HUES6 (cell line): ENCODE data around the gene KIZ.
A peak's percentile ranks its signal among the peaks of the same experiment; 100 is the strongest.

Experiments used
- H3K27ac ChIP-seq: 2 replicates; pipeline ENCODE4 v1.7.0; 2013; ENCODE audit warnings: low read depth, mild to moderate bottlenecking, low read length, inconsistent platforms
- H3K27me3 ChIP-seq: 2 replicates; pipeline ENCODE4 v1.6.1; 2013; ENCODE audit warnings: low read length; ENCODE audit not compliant: control insufficient read depth, insufficient read depth
- H3K36me3 ChIP-seq: 2 replicates; pipeline ENCODE4 v1.6.1; 2013; ENCODE audit warnings: low read length; ENCODE audit not compliant: control insufficient read depth, insufficient read depth
- H3K4me1 ChIP-seq: 2 replicates; pipeline ENCODE4 v1.6.1; 2013; ENCODE audit warnings: low read length; ENCODE audit not compliant: control insufficient read depth, insufficient read depth
- H3K4me3 ChIP-seq: 2 replicates; pipeline ENCODE4 v1.5.1; 2013; ENCODE audit warnings: low read depth, low read length
- H3K9ac ChIP-seq: one replicate; pipeline ENCODE4 v1.6.1; 2013; ENCODE audit warnings: mild to moderate bottlenecking, low read length
- H3K9me3 ChIP-seq: 2 replicates; pipeline ENCODE4 v1.6.1; 2013; ENCODE audit warnings: low read depth, low read length; ENCODE audit not compliant: control insufficient read depth, insufficient read depth

The KIZ gene

DNA sequence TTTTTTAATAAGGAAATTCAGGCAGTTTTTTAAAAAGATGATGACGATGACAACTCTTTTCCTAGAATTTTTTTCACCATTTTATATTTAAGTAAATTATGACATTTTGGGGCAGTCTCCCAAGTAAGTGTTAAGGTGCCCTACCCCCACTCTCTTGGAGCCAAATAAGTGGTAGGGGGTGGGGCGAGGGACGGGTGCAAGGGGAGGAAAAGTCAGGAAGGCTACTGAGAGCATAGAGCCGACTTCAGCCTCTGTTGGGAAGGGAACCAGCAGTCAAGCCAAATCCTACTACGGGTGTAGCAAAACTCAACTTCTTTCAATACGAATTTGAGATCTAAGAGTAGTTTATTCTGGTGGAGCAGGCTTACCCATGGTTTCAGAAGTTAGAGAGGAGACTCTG, 54.4 kb downstream of the KIZ start:
- peaks cover 21% of the 10 kb centered on the region for H3K4me1 ChIP-seq
- H3K9me3 ChIP-seq, result peaks cover 5% of the 10 kb centered on the region; the same call in 1 of the 2 replicates
- H3K27me3 ChIP-seq, result no peaks in the 10 kb centered on the region
- no peak overlapping the region for H3K9ac ChIP-seq
- no peak overlapping the region for H3K4me3 ChIP-seq
- no peaks in the 10 kb centered on the region for H3K36me3 ChIP-seq
- no peak overlapping the region for H3K27ac ChIP-seq

- H3K4me1 ChIP-seq, result peaks cover 18% of the 10 kb centered on the region
- no peaks in the 10 kb centered on the region for H3K27me3 ChIP-seq
- H3K27ac ChIP-seq, result no peak overlapping the region
- H3K9me3 ChIP-seq, result peaks cover 5% of the 10 kb centered on the region; the same call in 1 of the 2 replicates
- H3K9ac ChIP-seq, result no peak overlapping the region
- no peaks in the 10 kb centered on the region for H3K36me3 ChIP-seq
- no peak overlapping the region for H3K4me3 ChIP-seq
These were observed 55.1 kb downstream of the KIZ start for GRCh38 chr20:21181028-21181427.

DNA sequence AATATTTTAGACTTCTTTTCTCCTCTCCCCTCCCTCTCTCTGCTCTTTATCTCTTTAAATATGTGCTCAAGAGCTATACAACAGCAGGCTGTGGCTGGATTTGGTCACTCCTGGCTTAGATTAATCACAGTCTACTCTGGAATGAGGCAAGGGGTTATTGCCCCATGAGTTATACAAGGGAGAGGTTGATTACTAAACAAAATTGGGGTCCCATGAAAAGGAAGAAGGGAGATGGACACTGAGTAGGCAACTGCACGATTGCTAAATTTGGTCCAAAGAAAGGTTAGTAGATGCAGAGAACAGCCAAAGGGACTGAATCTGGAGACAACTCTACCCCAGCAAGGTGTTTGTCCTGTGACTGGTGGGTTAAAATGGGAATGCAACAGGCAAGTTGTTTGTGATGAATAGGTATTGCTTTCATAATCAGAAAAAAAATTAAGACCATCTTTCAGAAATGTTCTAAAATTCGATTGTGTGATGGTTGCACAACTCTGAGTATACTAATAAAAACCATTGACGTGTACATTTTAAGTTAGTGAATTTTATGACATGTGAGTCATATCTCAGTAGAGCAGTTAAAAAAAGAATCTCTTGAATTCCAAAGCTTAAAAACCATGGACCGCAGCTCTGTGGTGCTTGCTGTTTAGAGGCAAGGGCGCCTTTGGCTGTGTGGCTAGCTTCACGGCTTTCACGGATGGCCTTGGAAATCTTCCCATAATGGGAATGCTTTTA, 57.1 kb downstream of the KIZ start:
- H3K4me1 ChIP-seq, result peaks cover 21% of the 10 kb centered on the region
- H3K4me3 ChIP-seq, result no peak overlapping the region
- H3K27me3 ChIP-seq, result no peaks in the 10 kb centered on the region
- no peak overlapping the region for H3K27ac ChIP-seq
- H3K36me3 ChIP-seq, result no peaks in the 10 kb centered on the region
- H3K9me3 ChIP-seq, result no peaks in the 10 kb centered on the region
- H3K9ac ChIP-seq, result no peak overlapping the region

DNA sequence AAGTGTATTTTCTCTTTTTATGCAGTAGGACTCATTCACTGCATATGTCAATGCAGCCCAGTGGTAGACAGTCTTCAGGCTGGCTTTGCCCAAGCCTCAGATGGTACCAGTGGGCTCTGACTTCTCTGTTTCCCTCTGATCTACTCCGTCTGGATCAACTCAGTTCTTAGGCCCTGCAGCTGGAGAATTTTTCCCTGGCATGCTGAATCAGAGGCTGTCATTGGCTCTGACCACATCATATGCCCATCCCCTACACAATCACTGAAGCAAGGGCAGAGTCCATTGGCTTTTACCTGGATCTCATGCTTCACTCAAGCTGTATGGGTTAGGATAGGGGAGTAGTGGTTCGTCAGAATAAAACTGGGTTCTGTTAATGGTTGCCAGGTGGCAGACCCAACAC, 57.8 kb downstream of the KIZ start:
- Histone ChIP-seq H3K9me3 (no peaks in the 10 kb centered on the region), H3K36me3 (no peaks in the 10 kb centered on the region), H3K4me3 (no peak overlapping the region), H3K4me1 (peaks cover 25% of the 10 kb centered on the region), H3K27me3 (no peaks in the 10 kb centered on the region), H3K27ac (no peak overlapping the region), H3K9ac (no peak overlapping the region)

DNA sequence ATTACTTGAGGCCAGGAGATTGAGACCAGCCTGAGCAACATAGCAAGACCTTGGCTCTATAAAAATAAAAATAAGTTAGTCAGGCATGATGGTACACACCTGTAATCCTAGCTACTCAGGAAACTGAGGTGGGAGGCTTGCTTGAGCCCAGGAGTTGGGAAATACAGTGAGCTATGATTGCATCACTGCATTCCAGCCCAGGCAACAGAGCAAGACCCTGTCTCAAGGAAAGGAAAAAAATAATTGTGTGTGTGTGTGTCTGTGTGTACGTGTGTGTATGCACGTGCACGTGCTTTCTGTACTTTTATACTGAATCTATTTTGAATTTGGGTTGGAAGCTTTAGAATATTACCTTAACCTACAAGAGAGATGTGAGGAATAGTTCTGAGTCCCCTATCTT, 58.9 kb downstream of the KIZ start:
- Histone ChIP-seq H3K36me3 (no peaks in the 10 kb centered on the region), H3K27me3 (no peaks in the 10 kb centered on the region), H3K4me3 (no peak overlapping the region), H3K9me3 (no peaks in the 10 kb centered on the region), H3K27ac (no peak overlapping the region), H3K9ac (no peak overlapping the region), H3K4me1 (peaks cover 30% of the 10 kb centered on the region)

- Histone ChIP-seq H3K27ac (no peak overlapping the region), H3K9me3 (no peaks in the 10 kb centered on the region), H3K9ac (no peak overlapping the region), H3K27me3 (no peaks in the 10 kb centered on the region), H3K4me1 (peaks cover 28% of the 10 kb centered on the region), H3K36me3 (no peaks in the 10 kb centered on the region), H3K4me3 (no peak overlapping the region)
These were observed 60.0 kb downstream of the KIZ start for GRCh38 chr20:21185849-21186248.

- H3K36me3 ChIP-seq, result no peaks in the 10 kb centered on the region
- no peaks in the 10 kb centered on the region for H3K27me3 ChIP-seq
- H3K9me3 ChIP-seq, result no peaks in the 10 kb centered on the region
- peak overlapping the region; percentile 45 for H3K4me3 ChIP-seq
- peaks cover 48% of the 10 kb centered on the region for H3K4me1 ChIP-seq
- H3K9ac ChIP-seq, result peak overlapping the region; percentile 83
- H3K27ac ChIP-seq, result peak overlapping the region; percentile 96
These were observed 64.1 kb downstream of the KIZ start for GRCh38 chr20:21189761-21190523.

DNA sequence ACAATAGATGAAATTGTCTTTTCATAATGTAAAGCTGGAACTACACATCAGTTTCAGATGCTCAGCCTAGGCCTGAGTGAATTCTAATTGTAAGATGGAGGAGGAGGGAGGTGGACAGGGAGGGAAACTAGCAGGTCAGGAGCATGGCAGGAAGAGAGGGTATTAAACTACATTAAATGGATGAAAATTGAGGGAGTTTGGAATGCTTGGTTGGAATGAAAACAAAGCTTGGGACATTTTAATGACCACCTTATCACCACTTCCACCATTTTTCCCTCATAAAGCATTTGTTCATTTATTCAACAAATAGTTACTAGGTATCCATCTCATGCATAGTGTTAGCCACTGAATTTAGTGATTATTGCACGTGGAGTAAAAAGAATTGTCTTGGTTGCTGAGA, 65.0 kb downstream of the KIZ start:
- no peaks in the 10 kb centered on the region for H3K36me3 ChIP-seq
- H3K4me1 ChIP-seq, result peaks cover 48% of the 10 kb centered on the region
- H3K9ac ChIP-seq, result peak overlapping the region; percentile 51
- H3K27me3 ChIP-seq, result no peaks in the 10 kb centered on the region
- H3K4me3 ChIP-seq, result peak overlapping the region; percentile 45
- H3K27ac ChIP-seq, result peak overlapping the region; percentile 96
- H3K9me3 ChIP-seq, result no peaks in the 10 kb centered on the region

DNA sequence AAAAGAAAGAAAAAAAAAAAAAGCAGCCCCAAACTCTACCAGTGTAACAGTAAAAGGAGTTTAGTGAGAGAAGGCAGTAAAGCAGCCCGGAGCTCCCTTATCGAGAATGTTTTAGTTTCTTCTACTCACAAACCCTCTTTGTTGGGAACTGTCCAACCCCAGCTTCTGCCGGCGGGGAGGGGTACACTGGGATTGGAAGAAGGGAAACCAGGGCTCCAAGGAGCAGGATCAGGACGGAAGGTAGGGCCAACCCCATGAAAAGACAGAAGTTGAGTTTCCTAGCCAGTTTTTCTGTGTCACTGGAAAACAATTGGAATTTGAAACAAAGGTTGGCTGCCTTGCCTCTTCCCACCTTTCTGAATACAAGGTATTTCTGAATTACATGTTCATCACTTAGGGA, 66.0 kb downstream of the KIZ start:
- Histone ChIP-seq H3K36me3 (no peaks in the 10 kb centered on the region), H3K9me3 (no peaks in the 10 kb centered on the region), H3K9ac (peak overlapping the region; percentile 51), H3K4me1 (peaks cover 48% of the 10 kb centered on the region), H3K27me3 (no peaks in the 10 kb centered on the region), H3K27ac (peak overlapping the region; percentile 96), H3K4me3 (peak overlapping the region; percentile 30)

DNA sequence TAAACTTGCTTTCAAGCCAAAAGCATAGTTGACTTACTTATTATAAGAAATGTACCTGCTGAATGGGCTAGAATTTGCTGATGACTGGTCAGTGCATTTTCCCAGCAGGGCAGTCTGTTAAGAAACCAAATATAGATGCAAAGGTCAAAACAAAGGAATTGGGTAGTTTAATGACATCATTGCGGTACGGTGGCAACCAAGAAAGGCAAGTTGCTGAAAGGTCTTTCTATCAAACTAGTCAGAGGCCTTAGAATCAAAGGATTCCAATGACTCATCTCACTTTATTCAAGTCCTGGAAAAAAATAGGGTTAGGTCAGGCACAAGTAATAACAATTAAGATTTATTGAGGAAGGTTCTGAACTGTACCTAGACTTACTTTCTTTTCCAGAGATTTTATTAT, 76.4 kb downstream of the KIZ start:
- Histone ChIP-seq H3K4me1 (peaks cover 12% of the 10 kb centered on the region; the same call in 1 of the 2 replicates), H3K27me3 (no peaks in the 10 kb centered on the region), H3K36me3 (0 out of 2 replicates have a peak, but pooled peaks cover 2% of the 10 kb centered on the region), H3K9ac (no peak overlapping the region), H3K27ac (no peak overlapping the region), H3K4me3 (no peak overlapping the region), H3K9me3 (no peaks in the 10 kb centered on the region)

- no peak overlapping the region for H3K9ac ChIP-seq
- H3K36me3 ChIP-seq, result 0 out of 2 replicates have a peak, but pooled peaks cover 2% of the 10 kb centered on the region
- peaks cover 12% of the 10 kb centered on the region; the same call in 1 of the 2 replicates for H3K4me1 ChIP-seq
- H3K4me3 ChIP-seq, result no peak overlapping the region
- no peaks in the 10 kb centered on the region for H3K9me3 ChIP-seq
- H3K27me3 ChIP-seq, result no peaks in the 10 kb centered on the region
- H3K27ac ChIP-seq, result no peak overlapping the region
These were observed 77.3 kb downstream of the KIZ start for GRCh38 chr20:21203088-21203656.
